ENCODE measurements around the gene EXT2. TPM values are rescaled to one million over a fixed set of nuclear protein-coding genes. Genes with fewer than 3 reads are reported as not detected.

Gene EXT2
- total and polyA plus RNA-seq, 2 of the 13 experiments (the other 11 are each of a cell fraction or from before 2014, with no cell fraction given): 61.5 to 68.7 TPM

- H3K9me3 ChIP-seq (ENCODE audit: low read length): no peaks in the 10 kb centered on the region
These were observed 133.6 kb downstream of the EXT2 start for GRCh38 chr11:44229098-44229497.

GRCh38 chr11:44229624-44230023 is 134.1 kb downstream of the EXT2 start:
- Histone ChIP-seq H3K36me3 (replicated peaks in 1 of 2; ENCODE audit: control insufficient read depth in 1 of 2, insufficient read depth in 2 of 2, low read length in 2 of 2) (no peaks in the 10 kb centered on the region), H3K4me1 (ENCODE audit: insufficient read depth, low read length) (no peaks in the 10 kb centered on the region), H2AFZ (ENCODE audit: low read length) (no peak overlapping the region), H3K4me3 (replicated peaks in 1 of 3; ENCODE audit: insufficient read depth in 1 of 3, low read depth in 2 of 3, low read length in 3 of 3) (no peak overlapping the region), H3K4me2 (ENCODE audit: low read depth, low read length) (no peak overlapping the region), H4K20me1 (ENCODE audit: insufficient read depth, low read length) (no peaks in the 10 kb centered on the region), H3K27me3 (ENCODE audit: control insufficient read depth in 1 of 2, insufficient read depth in 2 of 2, low read length in 2 of 2) (no peaks in the 10 kb centered on the region), H3K27ac (ENCODE audit: extremely low read length, insufficient read depth, low read length) (no peak overlapping the region), H3K9ac (ENCODE audit: insufficient read depth, low read depth, low read length) (no peak overlapping the region), H3K79me2 (ENCODE audit: insufficient read depth, low read length) (no peaks in the 10 kb centered on the region), H3K9me3 (ENCODE audit: low read length) (no peaks in the 10 kb centered on the region)
- no peak for ATAC-seq
- FAIRE-seq: no peak
- BruUV-seq (replicated peaks): no TSS peak
- 92% methylated on average over 3 of the region's 3 CpGs for WGBS (ENCODE audit: low lambda C conversion rate)
- in situ Hi-C loops (cut with HindIII; ENCODE audit: extremely low pct_ligation_motif_present, low pct_unique_long_range_greater_than_20kb): no loop called here
- CTCF ChIA-PET (ENCODE audit: low intra/inter-chr PET ratio, low total read pairs): no interaction called here
- intact Hi-C loops (cut with micrococcal nuclease; ENCODE audit: unreplicated experiment): no loop called here
- POLR2A ChIA-PET: no interaction called here
- no peak for DNase-seq (ENCODE audit: low spot score)
- TF ChIP-seq SP2 (CRISPR knock-in tag; IDR thresholded peaks at IDR 0.05): no peak
- TF ChIP-seq ZNF503 (CRISPR knock-in tag; IDR thresholded peaks at IDR 0.05): no peak
- no peak for TF ChIP-seq ZNF598 (CRISPR knock-in tag; IDR thresholded peaks at IDR 0.05; ENCODE audit: borderline replicate concordance)
- no peak for TF ChIP-seq ZBTB1 (CRISPR knock-in tag; IDR thresholded peaks at IDR 0.05; ENCODE audit: borderline replicate concordance)
- TF ChIP-seq IKZF4 (CRISPR knock-in tag; IDR thresholded peaks at IDR 0.05; ENCODE audit: borderline replicate concordance, low read depth, not compliant biosample characterization): no peak
- no peak for TF ChIP-seq ADNP (CRISPR knock-in tag; IDR thresholded peaks at IDR 0.05)
- no peak for TF ChIP-seq HOXA7 (CRISPR knock-in tag; IDR thresholded peaks at IDR 0.05)
- TF ChIP-seq SATB2 (CRISPR knock-in tag; IDR thresholded peaks at IDR 0.05): no peak
- TF ChIP-seq ZFX (CRISPR knock-in tag; IDR thresholded peaks at IDR 0.05; ENCODE audit: low read depth): no peak
- no peak for TF ChIP-seq BCL6 (CRISPR knock-in tag; IDR thresholded peaks at IDR 0.05)
- no peak for TF ChIP-seq NFAT5 (CRISPR knock-in tag; IDR thresholded peaks at IDR 0.05)
- TF ChIP-seq ZNF460 (CRISPR knock-in tag; IDR thresholded peaks at IDR 0.05; ENCODE audit: borderline replicate concordance): no peak

More at GRCh38 chr11:44229098-44229497, 133.6 kb downstream of the EXT2 start:
- H2AFZ ChIP-seq (ENCODE audit: low read length): no peak overlapping the region
- H3K4me1 ChIP-seq (ENCODE audit: insufficient read depth, low read length): no peaks in the 10 kb centered on the region
- 97% methylated on average over 4 of the region's 4 CpGs for WGBS (ENCODE audit: low lambda C conversion rate)
- no peak overlapping the region for H3K4me2 ChIP-seq (ENCODE audit: low read depth, low read length)
- no peaks in the 10 kb centered on the region for H3K36me3 ChIP-seq (replicated peaks in 1 of 2; ENCODE audit: control insufficient read depth in 1 of 2, insufficient read depth in 2 of 2, low read length in 2 of 2)
- POLR2A ChIA-PET: no interaction called here
- no peaks in the 10 kb centered on the region for H3K79me2 ChIP-seq (ENCODE audit: insufficient read depth, low read length)
- CTCF ChIA-PET (ENCODE audit: low intra/inter-chr PET ratio, low total read pairs): no interaction called here
- H3K9ac ChIP-seq (ENCODE audit: insufficient read depth, low read depth, low read length): no peak overlapping the region
- no peak overlapping the region for H3K4me3 ChIP-seq (replicated peaks in 1 of 3; ENCODE audit: insufficient read depth in 1 of 3, low read depth in 2 of 3, low read length in 3 of 3)
- in situ Hi-C loops (cut with HindIII; ENCODE audit: extremely low pct_ligation_motif_present, low pct_unique_long_range_greater_than_20kb): no loop called here
- BruUV-seq (replicated peaks): no TSS peak
- no peak for ATAC-seq
- TF ChIP-seq ZNF780A (CRISPR knock-in tag; IDR thresholded peaks at IDR 0.05) (no peak), LCORL (IDR thresholded peaks at IDR 0.05) (no peak), LCORL (CRISPR knock-in tag; IDR thresholded peaks at IDR 0.05) (no peak), PAWR (CRISPR knock-in tag; IDR thresholded peaks at IDR 0.05; ENCODE audit: borderline replicate concordance) (no peak)
- H3K27me3 ChIP-seq (ENCODE audit: control insufficient read depth in 1 of 2, insufficient read depth in 2 of 2, low read length in 2 of 2): no peaks in the 10 kb centered on the region
- no peak for DNase-seq (ENCODE audit: low spot score)
- H4K20me1 ChIP-seq (ENCODE audit: insufficient read depth, low read length): no peaks in the 10 kb centered on the region
- intact Hi-C loops (cut with micrococcal nuclease; ENCODE audit: unreplicated experiment): no loop called here
- H3K27ac ChIP-seq (ENCODE audit: extremely low read length, insufficient read depth, low read length): no peak overlapping the region
- no peak for FAIRE-seq
